22Rv1 (cell line): ENCODE data around the gene TCTN2.

Experiments
- CTCF ChIP-seq: fragments of 450-650 bp; IDR thresholded peaks from 2 replicates; pipeline ENCODE4 v1.5.1; 2017; ENCODE audit warnings: mild to moderate bottlenecking
- ZFX ChIP-seq: fragments of 450-650 bp; IDR thresholded peaks from 2 replicates; pipeline ENCODE4 v1.6.1; 2017; ENCODE audit warnings: antibody characterized with exemption, borderline replicate concordance

- TF ChIP-seq CTCF (no peak), ZFX (no peak)
These were observed 71.1 kb downstream of the TCTN2 start for GRCh38 chr12:123741937-123742572.
